ENCODE measurements around the gene GCFC2. TPM values are rescaled to one million over a fixed set of nuclear protein-coding genes. Genes with fewer than 3 reads are reported as not detected.
A peak's percentile ranks its signal among the peaks of the same experiment; 100 is the strongest.

Gene GCFC2
- total RNA-seq, 1 experiment from 2014 or later, result 24.5 TPM

- no peaks in the 10 kb centered on the region for H3K9me3 ChIP-seq (ENCODE audit: low read length)
- H3K4me3 ChIP-seq (ENCODE audit: low read length), result no peak overlapping the region
- ChIA-PET CTCF (no interaction called here), POLR2A (ENCODE audit: unreplicated experiment) (no interaction called here)
- peak overlapping the region; percentile 67; the same call in 1 of the 2 replicates for H3K27ac ChIP-seq (ENCODE audit: low read length)
- BruUV-seq (replicated peaks), result no TSS peak
- no peaks in the 10 kb centered on the region for H3K9me2 ChIP-seq (replicated peaks; ENCODE audit: low read length)
- H3K4me1 ChIP-seq (ENCODE audit: insufficient read depth, low read length), result peaks cover 22% of the 10 kb centered on the region
- no peaks in the 10 kb centered on the region for H4K20me1 ChIP-seq (ENCODE audit: low read length)
- DNase-seq (no peak), ATAC-seq (no peak)
- H3K4me2 ChIP-seq (ENCODE audit: low read length), result 0 out of 2 replicates have a peak overlapping the region, but pooled peaks have one; percentile 58
- intact Hi-C loops (cut with micrococcal nuclease), result no loop called here
- H3K27me3 ChIP-seq (ENCODE audit: low read length), result no peaks in the 10 kb centered on the region
- no peak for TF ChIP-seq EZH2 (IDR thresholded peaks at IDR 0.05; ENCODE audit: low read length, unreplicated experiment)
- TF ChIP-seq EZH2phosphoT487 (IDR thresholded peaks at IDR 0.05; ENCODE audit: borderline replicate concordance, low read length), result no peak
- TF ChIP-seq CTCF (conservative IDR thresholded peaks at IDR 0.05; ENCODE audit: low read depth, low read length), result no peak
- no peak overlapping the region for H2AFZ ChIP-seq (ENCODE audit: low read length)
- no peaks in the 10 kb centered on the region for H3K36me3 ChIP-seq (ENCODE audit: low read depth, low read length)
- H3K79me2 ChIP-seq (ENCODE audit: low read length), result no peaks in the 10 kb centered on the region
- H3K9ac ChIP-seq (ENCODE audit: low read length), result no peak overlapping the region
- peaks cover 4% of the 10 kb centered on the region for H3F3A ChIP-seq (ENCODE audit: low read length, unreplicated experiment)
These were observed 89.5 kb downstream of the GCFC2 start for GRCh38 chr2:75621228-75621627.

GRCh38 chr2:75619956-75620740 is 90.6 kb downstream of the GCFC2 start:
- Histone ChIP-seq H2AFZ (ENCODE audit: low read length) (no peak overlapping the region), H3K27ac (ENCODE audit: low read length) (peak overlapping the region; percentile 67), H3K27me3 (ENCODE audit: low read length) (no peaks in the 10 kb centered on the region), H3K4me1 (ENCODE audit: insufficient read depth, low read length) (peaks cover 22% of the 10 kb centered on the region), H3K4me2 (ENCODE audit: low read length) (peak overlapping the region; percentile 58), H3K36me3 (ENCODE audit: low read depth, low read length) (no peaks in the 10 kb centered on the region), H3K4me3 (ENCODE audit: low read length) (peak overlapping the region; percentile 21; the same call in 1 of the 2 replicates), H3K9me3 (ENCODE audit: low read length) (no peaks in the 10 kb centered on the region), H4K20me1 (ENCODE audit: low read length) (no peaks in the 10 kb centered on the region), H3K9ac (ENCODE audit: low read length) (no peak overlapping the region), H3K9me2 (replicated peaks; ENCODE audit: low read length) (no peaks in the 10 kb centered on the region), H3K79me2 (ENCODE audit: low read length) (no peaks in the 10 kb centered on the region), H3F3A (ENCODE audit: low read length, unreplicated experiment) (peaks cover 4% of the 10 kb centered on the region)
- TF ChIP-seq CTCF (conservative IDR thresholded peaks at IDR 0.05; ENCODE audit: low read depth, low read length) (no peak), EZH2phosphoT487 (IDR thresholded peaks at IDR 0.05; ENCODE audit: borderline replicate concordance, low read length) (no peak), EZH2 (IDR thresholded peaks at IDR 0.05; ENCODE audit: low read length, unreplicated experiment) (no peak)
- BruUV-seq (replicated peaks), result no TSS peak
- peak; percentile 80 for ATAC-seq
- intact Hi-C loops (cut with micrococcal nuclease), result no loop called here
- CTCF ChIA-PET, result no interaction called here
- DNase-seq, result peak; percentile 84
- POLR2A ChIA-PET (ENCODE audit: unreplicated experiment), result interaction anchor here (0.6 kb wide), 1 partner anchor 27 kb away, joined by 4 read pairs; the partner anchor contains the start of gene MRPL19

- intact Hi-C loops (cut with micrococcal nuclease), result no loop called here
- Histone ChIP-seq H3K9ac (ENCODE audit: low read length) (no peak overlapping the region), H3K4me2 (ENCODE audit: low read length) (no peak overlapping the region), H3K9me2 (replicated peaks; ENCODE audit: low read length) (no peaks in the 10 kb centered on the region), H3K27me3 (ENCODE audit: low read length) (no peaks in the 10 kb centered on the region), H3F3A (ENCODE audit: low read length, unreplicated experiment) (peaks cover 4% of the 10 kb centered on the region), H2AFZ (ENCODE audit: low read length) (no peak overlapping the region), H3K4me1 (ENCODE audit: insufficient read depth, low read length) (peaks cover 41% of the 10 kb centered on the region), H3K4me3 (ENCODE audit: low read length) (no peak overlapping the region), H3K9me3 (ENCODE audit: low read length) (no peaks in the 10 kb centered on the region), H3K79me2 (ENCODE audit: low read length) (no peaks in the 10 kb centered on the region), H3K27ac (ENCODE audit: low read length) (no peak overlapping the region), H4K20me1 (ENCODE audit: low read length) (no peaks in the 10 kb centered on the region), H3K36me3 (ENCODE audit: low read depth, low read length) (no peaks in the 10 kb centered on the region)
- TF ChIP-seq EZH2 (IDR thresholded peaks at IDR 0.05; ENCODE audit: low read length, unreplicated experiment) (no peak), CTCF (conservative IDR thresholded peaks at IDR 0.05; ENCODE audit: low read depth, low read length) (no peak), EZH2phosphoT487 (IDR thresholded peaks at IDR 0.05; ENCODE audit: borderline replicate concordance, low read length) (no peak)
- ChIA-PET POLR2A (ENCODE audit: unreplicated experiment) (no interaction called here), CTCF (no interaction called here)
- BruUV-seq (replicated peaks), result no TSS peak
- DNase-seq (no peak), ATAC-seq (no peak)
These were observed 93.8 kb downstream of the GCFC2 start for GRCh38 chr2:75616933-75617332.
